ENCODE measurements around the gene GMIP.
"Not testable (repeated sequence)": the region's sequence is repeated elsewhere in the genome, so short reads cannot be mapped to it uniquely, and the experiment has no call there.

GMIP gene

DNA sequence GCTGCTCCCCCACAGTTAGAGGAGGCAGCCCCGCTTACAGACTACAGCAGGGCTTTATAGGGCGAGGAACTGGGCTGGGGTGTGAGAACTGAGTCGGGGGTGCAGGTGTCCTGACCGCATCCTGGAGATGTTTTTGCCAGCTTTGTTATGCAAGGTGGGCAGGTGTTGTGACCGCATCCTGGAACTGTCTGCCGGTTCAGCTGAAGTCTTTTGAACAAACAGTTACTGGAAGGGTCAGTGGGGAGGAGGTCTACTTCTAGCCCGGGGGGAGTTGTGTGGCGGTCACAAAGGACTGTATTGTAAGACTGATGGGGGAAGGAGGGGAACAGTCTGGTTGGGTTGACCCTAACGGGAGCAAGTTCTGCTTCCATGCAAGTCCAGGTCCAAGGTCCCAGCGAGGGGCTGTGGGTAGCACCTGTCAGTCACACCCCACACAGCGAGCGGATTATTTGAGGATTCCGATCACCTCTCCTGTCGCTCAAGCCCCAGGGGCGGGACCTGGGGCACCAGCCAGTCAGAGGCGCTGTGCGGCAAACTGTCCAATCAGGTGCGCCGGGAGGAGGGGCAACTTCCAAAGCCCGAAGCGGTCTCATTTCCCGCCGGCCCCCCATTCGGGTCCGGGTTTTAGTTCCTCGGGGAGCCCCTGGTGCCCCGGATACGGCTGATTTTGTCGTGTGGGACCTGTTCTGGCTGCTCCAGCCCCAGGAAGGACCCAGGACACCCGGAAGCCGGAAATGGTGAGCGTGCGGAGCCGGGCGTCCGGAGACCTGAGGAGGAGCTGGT, 25.0 kb upstream of the GMIP start, which contains the start of gene ZNF101:
Gene ZNF101 (plus strand): TSS at position 610 of the 783 bp plus-strand sequence. CDS start 125 bp downstream, at position 735.
- peak within 1 kb of the TSS; percentile 90 for H3K27ac ChIP-seq (ENCODE audit: low read depth, low read length)
- H3K27me3 ChIP-seq (ENCODE audit: control insufficient read depth in 1 of 2, insufficient read depth in 2 of 2, low read length in 2 of 2): no peaks in the 10 kb centered on the region
- peaks cover 6% of the 10 kb centered on the region for H3K36me3 ChIP-seq (ENCODE audit: insufficient read depth, low read length)

DNA sequence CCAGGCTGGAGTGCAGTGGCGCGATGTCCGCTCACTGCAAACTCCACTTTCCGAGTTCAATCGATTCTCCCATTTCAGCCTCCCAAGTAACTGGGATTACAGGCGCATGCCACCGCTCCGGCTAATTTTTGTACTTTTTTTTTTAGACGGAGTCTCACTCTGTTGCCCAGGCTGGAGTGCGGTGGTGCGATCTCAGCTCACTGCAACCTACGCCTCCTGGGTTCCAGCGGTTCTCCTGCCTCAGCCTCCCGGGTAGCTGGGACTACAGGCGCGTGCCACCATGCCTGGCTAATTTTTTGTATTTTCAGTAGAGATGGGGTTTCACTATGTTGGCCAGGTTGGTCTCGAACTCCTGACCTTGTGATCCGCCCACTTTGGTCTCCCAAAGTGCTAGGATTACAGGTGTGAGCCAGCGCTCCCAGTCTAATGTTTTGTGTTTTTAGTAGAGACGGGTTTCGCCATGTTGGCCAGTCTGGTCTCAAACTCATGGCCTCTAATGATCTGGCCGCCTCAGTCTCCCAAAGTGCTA, 22.0 kb upstream of the GMIP start:
- not testable (repeated sequence) for H3K27me3 ChIP-seq (ENCODE audit: control insufficient read depth in 1 of 2, insufficient read depth in 2 of 2, low read length in 2 of 2); H3K9ac ChIP-seq (ENCODE audit: low read length); H3K27ac ChIP-seq (ENCODE audit: low read depth, low read length); H3K9me3 ChIP-seq (ENCODE audit: low read length); H3K4me3 ChIP-seq (ENCODE audit: low read depth in 1 of 2, low read length in 2 of 2); H3K36me3 ChIP-seq (ENCODE audit: insufficient read depth, low read length)
- peaks cover 29% of the 10 kb centered on the region for H3K4me1 ChIP-seq (ENCODE audit: insufficient read depth, low read length)

More for the DNA sequence above, 25.0 kb upstream of the GMIP start, which contains the start of gene ZNF101:
- Histone ChIP-seq H3K9me3 (ENCODE audit: low read length) (no peaks in the 10 kb centered on the region), H3K9ac (ENCODE audit: low read length) (peak within 1 kb of the TSS; percentile 57), H3K4me3 (ENCODE audit: low read depth in 1 of 2, low read length in 2 of 2) (peak within 1 kb of the TSS; percentile 78 to 84), H3K4me1 (ENCODE audit: insufficient read depth, low read length) (peaks cover 13% of the 10 kb centered on the region)

DNA sequence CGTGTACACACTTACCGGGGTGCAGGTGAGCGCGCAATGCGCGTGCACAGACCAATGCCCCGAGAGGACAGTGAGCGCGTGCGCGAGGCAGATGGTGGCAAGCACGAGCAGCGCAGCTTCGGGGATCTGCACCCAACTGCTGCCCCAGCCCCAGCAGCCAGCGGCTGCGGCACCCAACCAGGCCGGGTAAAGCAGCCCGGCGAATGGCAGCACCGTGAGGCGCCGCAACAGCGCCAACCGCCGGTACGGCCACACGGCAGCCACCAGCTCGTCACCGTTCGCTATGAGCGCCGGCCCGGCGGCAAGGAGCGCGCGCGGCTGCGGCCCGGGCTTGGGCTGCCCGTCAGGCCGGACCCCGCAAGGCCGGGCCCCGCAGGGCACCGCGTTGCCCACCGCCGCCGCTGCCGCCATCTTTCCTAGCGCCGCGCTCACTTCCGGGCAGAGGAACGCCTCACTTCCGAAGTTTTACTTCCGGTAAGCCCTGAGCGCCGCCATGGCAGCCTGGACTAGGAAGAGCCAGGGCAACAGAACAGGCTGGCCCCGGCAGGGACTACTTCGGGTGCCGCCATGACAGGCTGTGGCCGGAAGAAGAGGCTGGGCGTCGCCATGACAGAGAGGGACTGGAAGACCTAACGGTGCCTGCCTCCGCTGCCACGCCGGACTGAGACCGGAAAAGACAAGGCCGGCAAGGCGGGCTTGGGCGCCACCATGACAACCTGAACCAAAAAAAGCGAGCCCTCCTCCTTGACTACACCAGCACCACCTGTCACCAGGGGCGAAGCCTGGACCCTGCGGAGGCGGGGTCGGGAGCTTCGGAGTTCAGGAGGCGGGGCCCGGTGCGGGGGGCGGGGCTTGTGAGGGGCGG, 20.0 kb upstream of the GMIP start, which contains the start of gene ATP13A1:
Gene ATP13A1 (minus strand): TSS at position 421 of the 865 bp plus-strand sequence. CDS start 10 bp downstream, at position 411.
- Histone ChIP-seq H3K27me3 (ENCODE audit: control insufficient read depth in 1 of 2, insufficient read depth in 2 of 2, low read length in 2 of 2) (no peaks in the 10 kb centered on the region), H3K9me3 (ENCODE audit: low read length) (no peaks in the 10 kb centered on the region), H3K4me1 (ENCODE audit: insufficient read depth, low read length) (peaks cover 21% of the 10 kb centered on the region), H3K27ac (ENCODE audit: low read depth, low read length) (peak within 1 kb of the TSS; percentile 78), H3K36me3 (ENCODE audit: insufficient read depth, low read length) (peaks cover 3% of the 10 kb centered on the region), H3K4me3 (ENCODE audit: low read depth in 1 of 2, low read length in 2 of 2) (peak within 1 kb of the TSS; percentile 76 to 99), H3K9ac (ENCODE audit: low read length) (peak within 1 kb of the TSS; percentile 80)

DNA sequence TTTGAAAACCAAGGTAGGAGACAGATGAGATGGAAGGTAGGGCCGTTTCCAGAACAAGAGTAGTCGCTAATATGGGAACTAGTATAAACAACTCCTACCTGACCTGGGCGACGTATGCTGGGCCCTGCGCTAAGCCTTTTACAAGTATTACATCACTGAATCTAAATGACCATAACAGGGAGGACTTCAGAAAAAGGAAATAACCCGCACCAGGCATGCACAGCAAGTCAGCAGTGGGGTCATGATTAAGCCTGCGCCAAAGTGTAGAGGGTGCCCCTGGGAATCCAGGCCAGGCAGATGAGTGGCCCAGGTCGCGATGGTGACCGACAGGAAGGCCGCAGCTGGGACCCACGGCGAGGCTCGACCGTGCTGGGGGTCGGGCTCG, 19.4 kb upstream of the GMIP start:
- H3K9ac ChIP-seq (ENCODE audit: low read length): peak overlapping the region; percentile 80
- H3K36me3 ChIP-seq (ENCODE audit: insufficient read depth, low read length): peaks cover 9% of the 10 kb centered on the region

DNA sequence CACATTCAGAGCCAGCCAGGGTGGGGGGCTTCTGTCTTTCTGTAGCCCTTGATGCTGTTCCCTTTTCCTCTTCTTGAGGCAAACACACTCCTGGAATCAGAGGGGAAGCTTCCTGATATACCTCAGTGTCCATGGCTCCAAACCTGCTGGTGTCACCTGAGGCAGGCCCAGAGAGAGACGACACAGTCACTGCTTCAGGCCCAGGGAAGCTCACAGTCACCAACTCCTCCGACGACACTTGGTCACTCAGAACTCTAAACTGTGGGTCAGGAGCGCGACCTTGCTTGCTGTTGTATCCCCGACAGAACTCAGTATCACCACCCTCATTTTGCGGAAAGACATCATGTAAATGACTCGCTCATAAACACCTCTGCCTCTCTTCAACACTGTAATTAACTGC, 18.9 kb upstream of the GMIP start:
- peaks cover 15% of the 10 kb centered on the region for H3K4me1 ChIP-seq (ENCODE audit: insufficient read depth, low read length)
- no peaks in the 10 kb centered on the region for H3K9me3 ChIP-seq (ENCODE audit: low read length)
- no peaks in the 10 kb centered on the region for H3K27me3 ChIP-seq (ENCODE audit: control insufficient read depth in 1 of 2, insufficient read depth in 2 of 2, low read length in 2 of 2)
- no peak overlapping the region for H3K27ac ChIP-seq (ENCODE audit: low read depth, low read length)
- peak overlapping the region; percentile 80 for H3K9ac ChIP-seq (ENCODE audit: low read length)
- peak overlapping the region in 1 of 2 donors; percentile 99 for H3K4me3 ChIP-seq (ENCODE audit: low read depth in 1 of 2, low read length in 2 of 2)
- peaks cover 12% of the 10 kb centered on the region for H3K36me3 ChIP-seq (ENCODE audit: insufficient read depth, low read length)

More for the DNA sequence above, 19.4 kb upstream of the GMIP start:
- H3K4me1 ChIP-seq (ENCODE audit: insufficient read depth, low read length): peaks cover 15% of the 10 kb centered on the region
- peak overlapping the region; percentile 76 to 99 for H3K4me3 ChIP-seq (ENCODE audit: low read depth in 1 of 2, low read length in 2 of 2)
- peak overlapping the region; percentile 60 for H3K27ac ChIP-seq (ENCODE audit: low read depth, low read length)
- no peaks in the 10 kb centered on the region for H3K27me3 ChIP-seq (ENCODE audit: control insufficient read depth in 1 of 2, insufficient read depth in 2 of 2, low read length in 2 of 2)
- no peaks in the 10 kb centered on the region for H3K9me3 ChIP-seq (ENCODE audit: low read length)

DNA sequence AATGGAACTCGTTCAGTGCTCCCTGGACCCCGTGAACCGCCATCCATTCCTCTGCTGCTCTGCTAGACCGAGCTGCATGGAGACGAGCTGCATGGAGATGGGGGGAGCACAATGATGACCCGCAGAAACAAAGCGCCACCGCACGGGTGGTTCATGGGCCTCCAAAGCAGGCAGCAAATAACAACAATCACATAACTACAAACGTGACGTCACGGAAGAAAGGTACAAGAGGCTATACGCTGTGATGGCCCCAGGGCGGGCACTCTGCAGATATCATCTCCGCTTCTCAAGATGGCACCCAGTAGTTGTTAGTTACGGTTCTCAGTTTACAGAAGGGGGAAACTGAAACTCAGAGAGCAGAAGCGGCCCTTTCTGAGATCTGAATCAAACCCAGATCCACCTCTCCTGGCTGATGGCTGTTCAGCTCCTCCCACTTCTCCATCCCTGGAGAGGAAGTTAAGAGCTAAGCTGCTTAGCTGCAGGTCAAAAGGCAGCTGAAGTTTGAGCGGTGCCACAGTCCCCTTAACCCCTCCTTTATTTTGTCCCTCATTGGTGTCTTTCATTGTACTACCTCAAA, 18.3 kb upstream of the GMIP start:
- Histone ChIP-seq H3K9ac (ENCODE audit: low read length) (no peak overlapping the region), H3K4me1 (ENCODE audit: insufficient read depth, low read length) (peaks cover 15% of the 10 kb centered on the region), H3K9me3 (ENCODE audit: low read length) (no peaks in the 10 kb centered on the region), H3K27ac (ENCODE audit: low read depth, low read length) (no peak overlapping the region), H3K4me3 (ENCODE audit: low read depth in 1 of 2, low read length in 2 of 2) (peak overlapping the region in 1 of 2 donors; percentile 99), H3K36me3 (ENCODE audit: insufficient read depth, low read length) (peaks cover 18% of the 10 kb centered on the region), H3K27me3 (ENCODE audit: control insufficient read depth in 1 of 2, insufficient read depth in 2 of 2, low read length in 2 of 2) (no peaks in the 10 kb centered on the region)

DNA sequence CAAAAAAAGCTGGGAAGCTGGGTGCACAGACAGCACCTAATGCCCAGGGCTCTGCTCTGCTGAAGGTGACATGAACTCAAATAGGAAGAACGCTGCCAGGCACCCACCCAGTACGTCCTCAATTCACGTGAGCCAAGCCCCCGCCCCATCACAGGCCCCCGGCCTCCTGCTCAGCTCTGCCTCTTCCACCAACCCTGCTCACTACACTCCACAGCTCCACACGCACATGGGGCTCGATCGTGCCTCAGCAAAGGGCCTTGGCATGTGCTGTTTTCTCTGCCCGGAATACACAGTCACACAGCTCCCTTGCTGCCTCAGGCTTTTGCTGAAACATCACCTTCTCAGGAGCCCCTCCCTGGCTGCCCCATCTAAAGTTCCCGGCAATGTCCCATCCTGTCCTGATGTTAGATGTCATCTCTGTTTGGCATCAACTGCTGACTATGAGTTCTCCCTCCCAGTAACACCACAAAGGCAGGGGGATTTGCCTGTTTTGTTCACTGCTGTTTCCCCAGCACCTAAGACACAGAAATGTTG, 17.8 kb upstream of the GMIP start:
- H3K36me3 ChIP-seq (ENCODE audit: insufficient read depth, low read length): peaks cover 24% of the 10 kb centered on the region
- no peak overlapping the region for H3K4me3 ChIP-seq (ENCODE audit: low read depth in 1 of 2, low read length in 2 of 2)
- no peak overlapping the region for H3K9ac ChIP-seq (ENCODE audit: low read length)
- H3K27ac ChIP-seq (ENCODE audit: low read depth, low read length): no peak overlapping the region
- no peaks in the 10 kb centered on the region for H3K9me3 ChIP-seq (ENCODE audit: low read length)
- H3K4me1 ChIP-seq (ENCODE audit: insufficient read depth, low read length): peaks cover 15% of the 10 kb centered on the region
- no peaks in the 10 kb centered on the region for H3K27me3 ChIP-seq (ENCODE audit: control insufficient read depth in 1 of 2, insufficient read depth in 2 of 2, low read length in 2 of 2)

DNA sequence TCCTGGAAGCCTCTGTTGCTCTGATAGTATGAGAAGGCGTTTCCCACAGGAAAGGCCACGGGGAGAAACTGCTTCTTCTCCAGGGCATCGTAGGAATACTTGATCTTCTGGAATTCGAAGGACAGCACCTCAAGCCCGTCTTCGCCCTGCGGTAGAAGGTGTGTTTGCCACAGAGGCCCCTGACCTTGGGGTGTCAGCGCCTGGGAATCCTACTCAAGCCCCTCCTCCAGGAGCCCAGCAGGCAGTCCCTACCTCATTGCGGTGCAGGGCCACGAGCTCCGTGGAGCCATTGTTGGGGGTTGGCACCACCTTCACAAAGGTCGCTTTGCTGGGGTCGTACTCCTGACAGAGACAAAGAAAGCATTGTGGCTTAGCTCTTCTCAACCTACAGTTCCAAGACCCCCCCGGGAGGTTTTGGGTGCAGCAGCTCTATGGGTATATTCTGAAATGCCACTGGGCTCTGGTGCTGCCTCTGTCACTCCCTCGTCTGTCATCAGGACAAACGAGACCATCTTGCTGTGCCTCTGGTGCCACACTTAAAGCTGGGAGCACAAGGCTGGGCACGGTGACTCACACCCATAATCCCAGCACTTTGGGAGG, 16.3 kb upstream of the GMIP start:
- Histone ChIP-seq H3K9ac (ENCODE audit: low read length) (no peak overlapping the region), H3K9me3 (ENCODE audit: low read length) (no peaks in the 10 kb centered on the region), H3K27me3 (ENCODE audit: control insufficient read depth in 1 of 2, insufficient read depth in 2 of 2, low read length in 2 of 2) (no peaks in the 10 kb centered on the region), H3K27ac (ENCODE audit: low read depth, low read length) (no peak overlapping the region), H3K4me3 (ENCODE audit: low read depth in 1 of 2, low read length in 2 of 2) (no peak overlapping the region), H3K36me3 (ENCODE audit: insufficient read depth, low read length) (peaks cover 38% of the 10 kb centered on the region), H3K4me1 (ENCODE audit: insufficient read depth, low read length) (peaks cover 15% of the 10 kb centered on the region)

DNA sequence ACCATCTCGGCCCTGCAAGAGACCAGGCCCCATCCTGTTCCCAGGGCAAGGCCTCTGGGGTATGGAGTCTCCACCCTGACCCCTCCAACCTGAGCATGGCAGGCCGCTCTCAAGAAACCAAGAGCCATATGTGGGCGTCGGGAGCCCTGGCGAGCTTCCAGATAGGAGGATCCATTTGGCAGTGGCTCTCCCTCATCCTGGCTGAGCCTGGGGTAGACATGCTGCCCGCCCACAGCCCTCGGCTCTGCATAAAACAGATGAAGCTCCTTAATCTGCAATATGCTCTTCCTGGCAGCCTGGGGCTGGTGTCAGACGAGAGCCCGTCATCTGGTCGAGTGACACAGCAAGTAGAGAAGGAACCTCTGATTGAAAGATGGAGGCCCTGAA, 13.9 kb upstream of the GMIP start:
- H3K4me1 ChIP-seq (ENCODE audit: insufficient read depth, low read length): peaks cover 8% of the 10 kb centered on the region
- H3K27ac ChIP-seq (ENCODE audit: low read depth, low read length): no peak overlapping the region
- H3K27me3 ChIP-seq (ENCODE audit: control insufficient read depth in 1 of 2, insufficient read depth in 2 of 2, low read length in 2 of 2): no peaks in the 10 kb centered on the region
- no peak overlapping the region for H3K4me3 ChIP-seq (ENCODE audit: low read depth in 1 of 2, low read length in 2 of 2)
- H3K36me3 ChIP-seq (ENCODE audit: insufficient read depth, low read length): peaks cover 62% of the 10 kb centered on the region
- H3K9me3 ChIP-seq (ENCODE audit: low read length): no peaks in the 10 kb centered on the region
- H3K9ac ChIP-seq (ENCODE audit: low read length): no peak overlapping the region

DNA sequence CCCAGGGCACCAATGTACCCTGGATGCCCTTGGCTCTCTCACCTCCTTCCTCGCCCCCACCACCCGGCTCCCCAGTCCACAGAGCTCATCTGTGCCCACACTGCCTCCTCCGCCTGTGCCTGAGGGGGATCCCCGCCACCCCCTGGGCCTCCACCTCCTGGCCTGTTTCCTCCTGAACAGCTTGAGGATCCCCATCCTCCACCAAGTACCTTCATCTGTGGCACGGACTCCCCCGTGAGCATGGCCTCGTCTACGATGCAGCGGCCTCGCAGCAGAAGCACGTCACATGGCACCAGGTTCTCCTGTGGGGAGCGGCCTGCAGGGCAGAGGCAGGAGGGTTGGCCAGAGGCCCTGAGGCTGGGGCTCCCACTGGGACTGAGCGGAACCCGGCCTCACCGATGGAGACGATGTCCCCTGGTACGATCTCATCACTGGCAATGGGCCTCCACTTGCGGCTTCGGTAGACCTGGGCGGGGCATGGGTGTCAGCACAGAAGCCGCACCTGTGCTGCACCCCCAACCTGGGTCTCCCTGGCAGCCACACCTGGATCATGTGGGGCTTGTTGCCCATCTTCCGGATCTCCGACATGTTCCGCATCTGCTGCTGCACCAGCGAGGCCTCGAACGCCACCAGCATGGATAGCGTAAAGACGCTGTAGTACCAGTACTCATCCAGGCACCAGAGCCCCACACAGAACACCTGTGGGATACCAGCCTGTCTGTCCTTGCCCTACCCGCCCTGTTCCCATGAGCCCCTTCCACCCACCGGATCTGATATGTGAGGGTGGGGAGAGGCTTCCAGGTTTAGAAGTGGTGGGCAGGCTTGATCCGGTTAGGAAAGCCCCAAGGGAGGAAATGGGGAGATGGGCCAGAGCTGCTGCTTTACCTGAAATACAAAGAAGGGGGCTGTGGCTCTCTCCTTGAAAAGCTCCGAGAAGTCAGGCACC, 13.3 kb upstream of the GMIP start:
- H3K4me1 ChIP-seq (ENCODE audit: insufficient read depth, low read length): peaks cover 2% of the 10 kb centered on the region
- no peaks in the 10 kb centered on the region for H3K27me3 ChIP-seq (ENCODE audit: control insufficient read depth in 1 of 2, insufficient read depth in 2 of 2, low read length in 2 of 2)
- no peak overlapping the region for H3K4me3 ChIP-seq (ENCODE audit: low read depth in 1 of 2, low read length in 2 of 2)
- H3K27ac ChIP-seq (ENCODE audit: low read depth, low read length): no peak overlapping the region
- peaks cover 68% of the 10 kb centered on the region for H3K36me3 ChIP-seq (ENCODE audit: insufficient read depth, low read length)
- no peaks in the 10 kb centered on the region for H3K9me3 ChIP-seq (ENCODE audit: low read length)
- no peak overlapping the region for H3K9ac ChIP-seq (ENCODE audit: low read length)

Data from muscle layer of colon (tissue), 2 donors.